GM21529 (cell line): ENCODE measurements around the gene CALN1.
"Not testable (repeated sequence)": the region's sequence is repeated elsewhere in the genome, so short reads cannot be mapped to it uniquely, and the experiment has no call there.

Source experiments
- ATAC-seq: cut with Tn5 transposase; IDR thresholded peaks from one replicate; pipeline ENCODE4 v1.9.1; 2021; ENCODE audit not compliant: unreplicated experiment

CALN1 gene

GRCh38 chr7:72412121-72412618 is at the start of gene CALN1:
Gene CALN1, minus strand, starts transcription at chr7:72412338.
- ATAC-seq: not testable (repeated sequence)

- ATAC-seq: no peak
Measured at GRCh38 chr7:72453471-72453870, 41.3 kb upstream of the CALN1 start.

- no peak for ATAC-seq
Measured at GRCh38 chr7:72447465-72448204, 35.5 kb upstream of the CALN1 start.

- ATAC-seq: no peak
Measured at GRCh38 chr7:72446591-72447462, 34.7 kb upstream of the CALN1 start.

GRCh38 chr7:72446131-72446530 is 34.0 kb upstream of the CALN1 start:
- ATAC-seq: no peak

- no peak for ATAC-seq
Measured at GRCh38 chr7:72445580-72445979, 33.4 kb upstream of the CALN1 start.

- no peak for ATAC-seq
Measured at GRCh38 chr7:72445075-72445474, 32.9 kb upstream of the CALN1 start.

- no peak for ATAC-seq
Measured at GRCh38 chr7:72444026-72444776, 32.1 kb upstream of the CALN1 start.

- no peak for ATAC-seq
Measured at GRCh38 chr7:72441791-72442190, 29.7 kb upstream of the CALN1 start.

- ATAC-seq: no peak
Measured at GRCh38 chr7:72438491-72438890, 26.4 kb upstream of the CALN1 start.

GRCh38 chr7:72437610-72438009 is 25.5 kb upstream of the CALN1 start:
- no peak for ATAC-seq

GRCh38 chr7:72437061-72437585 is 25.0 kb upstream of the CALN1 start:
- no peak for ATAC-seq

GRCh38 chr7:72435925-72436480 is 23.9 kb upstream of the CALN1 start:
- ATAC-seq: no peak

GRCh38 chr7:72435366-72435765 is 23.2 kb upstream of the CALN1 start:
- no peak for ATAC-seq

- ATAC-seq: no peak
Measured at GRCh38 chr7:72430531-72430930, 18.4 kb upstream of the CALN1 start.

GRCh38 chr7:72429316-72429715 is 17.2 kb upstream of the CALN1 start:
- no peak for ATAC-seq

GRCh38 chr7:72416846-72417245 is 4.7 kb upstream of the CALN1 start:
- ATAC-seq: no peak

GRCh38 chr7:72415586-72415985 is 3.4 kb upstream of the CALN1 start:
- no peak for ATAC-seq

GRCh38 chr7:72413886-72414285 is 1.7 kb upstream of the CALN1 start:
- no peak for ATAC-seq

GRCh38 chr7:72413290-72413689 is 1.2 kb upstream of the CALN1 start:
- ATAC-seq: no peak

GRCh38 chr7:72411419-72411818 is 719 bp downstream of the CALN1 start:
- ATAC-seq: no peak
